ENCODE data around the gene AGAP1.

Gene AGAP1

DNA sequence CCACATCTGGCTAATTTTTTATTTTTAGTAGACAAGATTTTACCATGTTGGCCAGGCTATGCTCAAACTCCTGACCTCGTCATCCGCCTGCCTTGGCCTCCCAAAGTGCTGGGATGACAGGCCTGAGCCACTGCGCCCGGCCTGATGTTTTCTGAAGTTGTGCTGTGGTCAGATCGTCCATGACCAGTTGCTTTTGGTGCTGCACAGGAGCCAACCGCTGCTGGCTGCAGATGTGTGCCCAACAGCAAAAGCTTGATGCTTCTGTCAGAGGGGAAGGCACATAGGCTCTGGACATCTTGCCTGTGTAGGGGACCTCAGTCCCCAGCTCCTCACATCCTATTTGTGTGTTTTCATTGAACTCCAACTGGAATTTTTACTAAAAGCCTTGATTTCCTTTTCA, 218.3 kb downstream of the AGAP1 start:
- no peak for DNase-seq (ENCODE audit: low spot score)

DNA sequence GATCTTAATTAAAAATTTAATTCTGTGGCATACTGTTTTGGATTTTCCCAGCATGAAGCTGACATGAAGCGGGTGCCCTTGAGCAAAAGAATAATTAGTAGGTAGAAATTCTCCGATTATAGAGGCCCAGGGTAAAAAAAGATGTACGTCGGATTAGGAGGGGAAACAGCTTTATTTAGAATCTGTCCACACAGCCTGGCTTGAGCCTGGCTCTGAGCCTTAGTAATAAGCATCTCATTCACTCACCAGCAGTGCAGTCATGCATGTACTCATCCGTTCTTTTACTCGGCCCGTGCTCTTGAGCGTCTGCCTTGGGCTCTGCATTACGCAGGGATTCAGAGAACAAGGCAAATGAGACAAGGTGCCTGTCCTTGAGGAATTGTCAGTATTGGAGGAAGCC, 219.3 kb downstream of the AGAP1 start:
- DNase-seq (ENCODE audit: low spot score): no peak

GRCh38 chr2:235715601-235716000, 221.8 kb downstream of the AGAP1 start:
- DNase-seq (ENCODE audit: low spot score): no peak

GRCh38 chr2:235716875-235717496, 223.1 kb downstream of the AGAP1 start:
- DNase-seq (ENCODE audit: low spot score): no peak

GRCh38 chr2:235719146-235719942, 225.5 kb downstream of the AGAP1 start:
- no peak for DNase-seq (ENCODE audit: low spot score)

DNA sequence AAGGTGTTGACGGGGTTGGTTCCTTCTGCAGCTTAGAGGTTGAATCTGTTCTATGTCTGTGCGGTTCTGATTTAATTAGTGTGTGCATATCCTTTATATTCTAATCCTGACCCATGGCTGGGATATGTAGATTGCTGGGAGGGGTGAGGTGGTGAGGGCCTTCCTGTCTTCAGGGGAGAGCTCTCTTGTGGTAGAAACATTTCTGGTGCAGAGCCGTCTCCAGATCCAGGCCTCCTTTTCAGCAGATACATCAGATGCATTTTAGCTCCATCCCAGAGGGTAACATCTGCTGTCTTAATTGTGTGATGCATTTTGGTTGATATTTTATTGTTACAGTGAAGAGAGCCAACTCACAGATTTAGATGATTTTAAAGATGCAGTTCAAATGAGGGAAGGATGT, 227.8 kb downstream of the AGAP1 start:
- no peak for DNase-seq (ENCODE audit: low spot score)

GRCh38 chr2:235722869-235723268, 229.0 kb downstream of the AGAP1 start:
- DNase-seq (ENCODE audit: low spot score): no peak

- DNase-seq (ENCODE audit: low spot score): no peak
Measured at GRCh38 chr2:235723371-235723770, 229.5 kb downstream of the AGAP1 start.

GRCh38 chr2:235723811-235724465, 230.1 kb downstream of the AGAP1 start:
- no peak for DNase-seq (ENCODE audit: low spot score)

- no peak for DNase-seq (ENCODE audit: low spot score)
Measured at GRCh38 chr2:235725016-235725489, 231.2 kb downstream of the AGAP1 start.

DNA sequence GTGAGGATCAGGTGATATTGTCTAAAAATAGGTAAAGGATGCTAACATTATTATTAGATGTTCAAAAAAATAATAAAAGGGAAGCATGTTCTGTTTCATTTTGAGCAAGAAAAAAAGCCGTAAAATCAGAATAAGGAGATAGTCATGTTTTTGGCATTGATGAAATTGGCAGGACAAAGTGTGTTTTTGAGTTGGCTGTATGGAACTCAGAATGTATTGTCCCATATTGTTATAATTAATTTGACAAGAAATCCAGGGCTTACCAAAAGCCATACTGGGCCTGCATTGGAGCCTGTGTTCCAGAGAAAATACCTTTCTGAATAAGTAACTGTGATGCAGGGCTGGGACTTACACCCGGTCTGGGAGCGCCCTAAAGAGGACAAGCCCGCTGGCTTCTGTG, 232.0 kb downstream of the AGAP1 start:
- no peak for DNase-seq (ENCODE audit: low spot score)

DNA sequence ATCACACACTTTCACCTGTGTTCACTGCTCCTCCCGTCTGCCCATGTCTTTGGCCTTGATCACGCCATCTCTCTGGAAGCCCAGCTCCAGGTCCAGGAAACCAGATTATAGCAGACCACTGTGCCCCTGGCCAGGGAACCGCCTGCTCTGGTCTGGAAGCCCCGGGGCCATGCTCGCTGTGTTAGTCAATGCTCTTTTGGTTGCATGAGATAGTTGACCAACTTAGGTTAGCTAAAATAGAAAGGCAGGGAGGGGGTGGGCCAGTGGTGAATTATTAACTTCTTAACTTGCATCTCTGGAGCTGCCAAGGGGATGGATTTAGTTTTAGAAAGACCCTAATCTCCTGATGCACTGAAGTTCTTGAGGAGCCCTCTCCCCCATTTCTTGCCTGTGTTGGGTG, 232.7 kb downstream of the AGAP1 start:
- DNase-seq (ENCODE audit: low spot score): peak; percentile 47

GRCh38 chr2:235727174-235727573, 233.3 kb downstream of the AGAP1 start:
- no peak for DNase-seq (ENCODE audit: low spot score)

- no peak for DNase-seq (ENCODE audit: low spot score)
Measured at GRCh38 chr2:235727891-235728799, 234.3 kb downstream of the AGAP1 start.

- DNase-seq (ENCODE audit: low spot score): no peak
Measured at GRCh38 chr2:235728800-235729556, 235.1 kb downstream of the AGAP1 start.

DNA sequence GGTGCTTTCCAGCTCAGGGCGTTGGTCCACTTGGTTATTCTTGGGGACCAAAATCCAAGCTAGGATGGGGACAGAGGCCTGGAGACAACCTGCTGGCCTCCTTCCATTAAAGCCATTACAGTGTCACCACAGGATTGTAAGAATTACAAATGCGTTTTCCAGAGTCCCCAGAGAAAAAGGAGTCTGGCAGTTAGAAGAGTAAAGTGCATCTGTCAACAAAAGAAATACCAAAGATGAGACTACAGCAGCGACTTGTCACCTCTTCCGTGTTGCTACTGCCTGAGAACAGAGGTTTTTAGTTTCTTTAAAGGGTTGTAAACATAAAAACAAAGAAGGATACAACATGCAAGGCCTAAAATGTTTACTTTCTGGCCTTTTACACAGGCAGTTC, 235.7 kb downstream of the AGAP1 start:
- no peak for DNase-seq (ENCODE audit: low spot score)

DNA sequence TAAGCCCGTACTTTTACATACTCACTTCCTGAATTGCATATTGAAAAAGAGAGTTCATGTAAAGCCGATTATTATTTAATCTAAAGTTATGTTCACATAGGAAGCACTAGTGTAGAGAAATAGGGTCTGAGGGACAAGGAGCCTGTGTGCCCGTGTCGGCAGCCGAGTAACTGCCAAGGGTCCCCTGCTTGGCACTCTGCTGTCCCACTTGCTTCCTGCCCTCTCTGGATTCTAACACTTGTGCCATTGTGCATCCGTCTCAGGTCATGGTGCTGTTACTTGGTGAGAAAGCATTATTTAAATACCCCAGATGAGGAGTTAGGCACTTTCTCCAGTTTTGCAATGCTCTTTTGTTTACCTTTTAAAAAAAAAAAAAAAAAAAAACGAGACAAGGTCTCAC, 236.3 kb downstream of the AGAP1 start:
- no peak for DNase-seq (ENCODE audit: low spot score)

- DNase-seq (ENCODE audit: low spot score): no peak
Measured at GRCh38 chr2:235733761-235734160, 239.9 kb downstream of the AGAP1 start.

- DNase-seq (ENCODE audit: low spot score): no peak
Measured at GRCh38 chr2:235734168-235734567, 240.3 kb downstream of the AGAP1 start.

DNA sequence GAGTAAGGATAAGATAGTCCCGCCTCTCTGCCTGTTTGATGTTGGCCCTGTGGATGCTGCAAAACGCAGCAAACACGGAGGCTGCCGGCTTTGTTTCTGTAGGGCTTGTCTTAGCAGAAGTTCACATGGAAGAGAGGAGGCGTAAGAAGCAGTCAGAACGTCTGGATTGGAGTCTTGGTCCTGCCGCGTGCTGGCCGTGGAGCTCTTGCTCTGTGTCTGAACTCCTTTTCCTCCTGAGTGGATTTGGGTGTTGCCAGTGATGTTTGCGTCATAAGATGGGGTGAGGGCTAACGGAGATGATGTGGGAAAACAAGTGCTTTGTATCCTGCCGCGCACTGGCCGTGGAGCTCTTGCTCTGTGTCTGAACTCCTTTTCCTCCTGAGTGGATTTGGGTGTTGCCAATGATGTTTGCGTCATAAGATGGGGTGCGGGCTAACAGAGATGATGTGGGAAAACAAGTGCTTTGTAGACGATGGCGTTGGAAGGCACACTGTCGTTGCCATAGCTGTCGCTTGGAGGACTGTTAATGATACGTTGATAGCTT, 240.9 kb downstream of the AGAP1 start:
- DNase-seq (ENCODE audit: low spot score): no peak

- no peak for DNase-seq (ENCODE audit: low spot score)
Measured at GRCh38 chr2:235737396-235737795, 243.6 kb downstream of the AGAP1 start.

Data from HuH-7.5 (cell line).